Stimulated activated naive CD8-positive, alpha-beta T cell treated with anti-CD3 and anti-CD28 coated beads, Interleukin-15, amount 100 ng/mL, for 72 hours (primary cell): ENCODE results near the gene CELF3.
"Not testable (repeated sequence)": the region's sequence is repeated elsewhere in the genome, so short reads cannot be mapped to it uniquely, and the experiment has no call there.

Source experiments
- ATAC-seq: fragments of 150-1000 bp; cut with Tn5 transposase; 2 replicates; pipeline ENCODE4 v1.10.0; 2021; ENCODE audit warnings: mild to moderate bottlenecking, moderate library complexity
- DNase-seq, 2 donors: peaks; one replicate each; pipeline ENCODE4 v3.0.0; 2021 to 2022
- H3K27ac Mint-ChIP-seq, 2 donors: one replicate each; pipeline ENCODE4 v1.8.0; 2022; ENCODE audit warnings: mild to moderate bottlenecking in 2 of 2, mixed read lengths in 2 of 2, moderate library complexity in 2 of 2
- H3K27me3 Mint-ChIP-seq: one replicate; pipeline ENCODE4 v1.8.0; 2022; ENCODE audit warnings: mixed read lengths
- H3K4me1 Mint-ChIP-seq: one replicate; pipeline ENCODE4 v1.8.0; 2022; ENCODE audit warnings: mild to moderate bottlenecking, mixed read lengths
- H3K4me3 Mint-ChIP-seq, 2 donors: one replicate each; pipeline ENCODE4 v1.8.0; 2022; ENCODE audit warnings: mild to moderate bottlenecking in 2 of 2, mixed read lengths in 2 of 2, moderate library complexity in 1 of 2
- H3K9me3 Mint-ChIP-seq, 2 donors: one replicate each; pipeline ENCODE4 v1.8.0; 2022; ENCODE audit warnings: mixed read lengths in 2 of 2

The CELF3 gene

GRCh38 chr1:151686561-151686960 lies 30.0 kb downstream of the CELF3 start:
- H3K4me3 Mint-ChIP-seq, result no peak overlapping the region
- no peaks in the 10 kb centered on the region for H3K9me3 Mint-ChIP-seq
- ATAC-seq (no peak), DNase-seq (no peak)
- no peaks in the 10 kb centered on the region for H3K27me3 Mint-ChIP-seq
- H3K4me1 Mint-ChIP-seq, result no peaks in the 10 kb centered on the region
- no peak overlapping the region for H3K27ac Mint-ChIP-seq

- ATAC-seq, result no peak
- H3K27ac Mint-ChIP-seq, result no peak overlapping the region
- H3K27me3 Mint-ChIP-seq, result no peaks in the 10 kb centered on the region
- no peak for DNase-seq
- no peaks in the 10 kb centered on the region for H3K4me1 Mint-ChIP-seq
- H3K4me3 Mint-ChIP-seq, result no peak overlapping the region
- no peaks in the 10 kb centered on the region for H3K9me3 Mint-ChIP-seq
Measured at GRCh38 chr1:151684128-151684527, 32.5 kb downstream of the CELF3 start.

- not testable (repeated sequence) for DNase-seq, H3K27ac Mint-ChIP-seq, H3K9me3 Mint-ChIP-seq, H3K27me3 Mint-ChIP-seq, H3K4me1 Mint-ChIP-seq, H3K4me3 Mint-ChIP-seq, ATAC-seq
Measured at GRCh38 chr1:151682901-151683300, 33.7 kb downstream of the CELF3 start.

DNA sequence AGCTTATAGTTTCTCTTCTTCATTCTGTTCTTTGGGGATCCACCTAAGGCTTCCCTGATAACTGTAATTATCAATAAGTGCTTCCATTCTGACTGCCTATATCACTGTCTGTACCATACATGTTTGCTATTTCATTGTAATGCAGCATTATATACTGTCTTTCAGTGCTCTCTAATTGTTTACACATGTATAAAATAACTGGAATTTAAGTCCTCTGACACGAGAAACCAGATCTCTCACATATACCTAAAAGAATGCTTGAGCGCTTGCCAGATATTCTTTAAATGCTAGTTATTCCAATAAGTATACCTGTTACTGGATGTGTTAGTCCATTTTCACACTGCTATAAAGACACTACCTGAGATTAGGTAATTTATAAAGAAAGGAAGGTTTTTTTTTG lies 34.7 kb downstream of the CELF3 start:
- ATAC-seq (no peak), DNase-seq (no peak)
- Mint-ChIP-seq H3K4me3 (no peak overlapping the region), H3K4me1 (no peaks in the 10 kb centered on the region), H3K27me3 (no peaks in the 10 kb centered on the region), H3K9me3 (no peaks in the 10 kb centered on the region), H3K27ac (no peak overlapping the region)

DNA sequence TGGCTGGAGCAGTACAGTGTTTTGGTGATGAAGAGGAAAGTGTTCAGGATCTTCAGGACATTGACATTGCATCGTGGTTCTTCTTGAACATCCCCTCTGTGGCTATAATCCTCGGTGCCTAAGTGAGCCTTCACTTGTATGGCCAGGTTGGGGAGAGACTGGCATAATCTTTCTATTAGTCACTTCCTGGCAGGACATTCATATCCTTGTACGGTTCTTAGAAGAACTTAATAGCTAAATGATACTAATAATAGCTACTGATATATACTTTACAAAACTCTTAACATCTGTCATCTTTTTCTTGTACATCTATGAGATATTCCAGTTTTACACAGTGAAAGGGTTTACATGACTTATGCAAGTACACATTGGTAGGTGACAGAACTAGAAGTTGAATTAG lies 35.8 kb downstream of the CELF3 start:
- no peak for ATAC-seq

DNA sequence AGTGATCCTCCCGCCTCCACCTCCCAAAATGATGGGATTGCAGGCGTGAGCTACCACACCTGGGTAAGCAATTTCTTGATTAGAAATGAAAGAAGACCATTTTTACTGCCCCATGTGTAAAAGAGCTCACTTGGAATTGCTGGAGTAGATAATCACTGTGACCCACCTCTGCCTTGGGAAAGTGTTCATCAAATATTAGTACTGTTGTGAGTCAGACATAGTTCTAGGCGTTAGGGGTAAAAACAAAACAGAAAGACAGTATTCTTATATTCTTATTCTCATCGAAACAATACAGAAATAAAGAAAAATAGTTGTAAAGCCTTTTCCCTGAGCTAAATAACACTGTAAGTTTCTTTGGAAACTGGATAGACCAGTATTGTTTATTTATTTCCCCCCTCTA lies 36.2 kb downstream of the CELF3 start:
- Mint-ChIP-seq H3K27me3 (no peaks in the 10 kb centered on the region), H3K9me3 (no peaks in the 10 kb centered on the region), H3K4me3 (no peak overlapping the region), H3K4me1 (no peaks in the 10 kb centered on the region), H3K27ac (no peak overlapping the region)
- DNase-seq (no peak), ATAC-seq (no peak)

More for the DNA sequence above, 35.8 kb downstream of the CELF3 start:
- Mint-ChIP-seq H3K27ac (no peak overlapping the region), H3K4me1 (no peaks in the 10 kb centered on the region), H3K27me3 (no peaks in the 10 kb centered on the region), H3K4me3 (no peak overlapping the region), H3K9me3 (no peaks in the 10 kb centered on the region)
- DNase-seq, result no peak

- no peaks in the 10 kb centered on the region for H3K4me1 Mint-ChIP-seq
- H3K27me3 Mint-ChIP-seq, result no peaks in the 10 kb centered on the region
- no peak overlapping the region for H3K27ac Mint-ChIP-seq
- no peak overlapping the region for H3K4me3 Mint-ChIP-seq
- H3K9me3 Mint-ChIP-seq, result no peaks in the 10 kb centered on the region
- DNase-seq (no peak), ATAC-seq (no peak)
Measured at GRCh38 chr1:151673407-151673806, 43.2 kb downstream of the CELF3 start.

- H3K27ac Mint-ChIP-seq, ATAC-seq, H3K9me3 Mint-ChIP-seq, H3K4me3 Mint-ChIP-seq, H3K4me1 Mint-ChIP-seq, H3K27me3 Mint-ChIP-seq, DNase-seq: not testable (repeated sequence)
Measured at GRCh38 chr1:151670036-151670675, 46.4 kb downstream of the CELF3 start.

DNA sequence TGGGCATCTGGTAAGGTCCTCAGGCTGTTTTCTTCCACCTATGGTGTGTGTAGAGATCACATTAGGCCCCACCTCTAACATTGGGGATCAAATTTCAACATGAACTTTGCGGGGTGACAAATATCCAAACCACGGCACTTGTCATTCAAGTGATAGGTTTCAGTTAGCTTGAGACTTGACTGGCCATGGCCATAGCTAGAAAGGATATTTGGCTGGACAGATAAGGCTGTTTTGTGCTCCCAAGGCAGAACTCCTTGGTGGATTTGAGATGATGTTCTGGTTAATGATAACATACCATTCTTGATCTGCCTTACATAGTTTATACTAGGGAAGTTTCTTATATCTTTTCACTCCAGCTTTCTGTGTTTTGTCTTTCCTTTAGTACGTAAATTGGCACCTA lies 48.5 kb downstream of the CELF3 start:
- Mint-ChIP-seq H3K27ac (no peak overlapping the region), H3K4me3 (no peak overlapping the region), H3K9me3 (no peaks in the 10 kb centered on the region), H3K4me1 (no peaks in the 10 kb centered on the region), H3K27me3 (no peaks in the 10 kb centered on the region)
- ATAC-seq, result no peak
- no peak for DNase-seq

GRCh38 chr1:151661751-151662150 lies 54.9 kb downstream of the CELF3 start:
- peaks cover 7% of the 10 kb centered on the region for H3K4me1 Mint-ChIP-seq
- H3K9me3 Mint-ChIP-seq, result no peaks in the 10 kb centered on the region
- H3K27me3 Mint-ChIP-seq, result no peaks in the 10 kb centered on the region
- peak overlapping the region in 1 of 2 donors; percentile 28 for H3K27ac Mint-ChIP-seq
- H3K4me3 Mint-ChIP-seq, result no peak overlapping the region
- no peak for DNase-seq
- no peak for ATAC-seq

GRCh38 chr1:151655371-151655770 lies 61.2 kb downstream of the CELF3 start:
- H3K4me1 Mint-ChIP-seq, result peaks cover 8% of the 10 kb centered on the region
- no peak for ATAC-seq
- H3K27ac Mint-ChIP-seq, result no peak overlapping the region
- no peaks in the 10 kb centered on the region for H3K27me3 Mint-ChIP-seq
- DNase-seq, result no peak
- H3K9me3 Mint-ChIP-seq, result no peaks in the 10 kb centered on the region
- H3K4me3 Mint-ChIP-seq, result no peak overlapping the region

DNA sequence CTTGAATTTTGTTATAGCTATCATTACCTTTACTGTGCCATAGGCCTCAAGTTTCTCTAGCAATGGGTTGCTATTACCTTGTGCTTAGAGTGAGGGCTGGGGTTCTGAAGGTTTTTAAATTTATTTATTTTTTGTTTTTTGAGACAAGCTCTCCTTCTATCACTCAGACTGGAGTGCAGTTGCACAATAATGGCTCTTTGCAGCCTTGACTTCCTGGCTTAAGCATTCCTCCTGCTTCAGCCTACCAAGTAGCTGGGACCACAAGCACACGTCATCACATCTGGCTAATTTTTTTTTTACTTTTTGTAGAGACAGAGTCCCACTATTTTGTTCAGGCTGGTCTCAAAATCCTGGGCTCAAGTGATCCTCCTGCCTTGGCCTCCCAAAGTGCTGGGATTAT lies 63.2 kb downstream of the CELF3 start:
- Mint-ChIP-seq H3K27me3 (no peaks in the 10 kb centered on the region), H3K4me1 (peaks cover 8% of the 10 kb centered on the region), H3K4me3 (no peak overlapping the region), H3K9me3 (no peaks in the 10 kb centered on the region), H3K27ac (peak overlapping the region; percentile 5 to 57)
- ATAC-seq (no peak), DNase-seq (no peak)
